ENCODE measurements around the gene PRSS12.
A peak's percentile ranks its signal among the peaks of the same experiment; 100 is the strongest.

Gene PRSS12

GRCh38 chr4:118278473-118279274, 74.1 kb downstream of the PRSS12 start:
- ChIA-PET POLR2A (interaction anchor here (0.7 to 0.8 kb wide), 2 partner anchors 47 to 85 kb away, joined by 3 read pairs; no protein-coding TSS in a partner anchor), CTCF (no interaction called here)
- peak; percentile 98 for DNase-seq (ENCODE audit: extremely low spot score)
- no peak for TF ChIP-seq ZNF384 (IDR thresholded peaks at IDR 0.05)
- TF ChIP-seq FOXK2 (IDR thresholded peaks at IDR 0.05): no peak
- peak; percentile 36; the same call in 1 of the 2 replicates for TF ChIP-seq PKNOX1 (IDR thresholded peaks at IDR 0.05)
- no peak for TF ChIP-seq ARNT (IDR thresholded peaks at IDR 0.05)
- TF ChIP-seq SP1 (IDR thresholded peaks at IDR 0.05): no peak
- TF ChIP-seq TARDBP (IDR thresholded peaks at IDR 0.05): no peak
- no peak for TF ChIP-seq CTBP1 (IDR thresholded peaks at IDR 0.05; ENCODE audit: borderline replicate concordance)
- no peak for TF ChIP-seq BHLHE40 (IDR thresholded peaks at IDR 0.05; ENCODE audit: borderline replicate concordance)
- no peak for TF ChIP-seq SUZ12 (IDR thresholded peaks at IDR 0.05)
- TF ChIP-seq NFRKB (IDR thresholded peaks at IDR 0.05): no peak
- no peak for TF ChIP-seq LEF1 (IDR thresholded peaks at IDR 0.05; ENCODE audit: borderline replicate concordance)
- peak; percentile 74; the same call in 1 of the 2 replicates for TF ChIP-seq ELF4 (IDR thresholded peaks at IDR 0.05)
- TF ChIP-seq HDGF (IDR thresholded peaks at IDR 0.05; ENCODE audit: borderline replicate concordance): no peak
- peak; percentile 97 for TF ChIP-seq L3MBTL2 (conservative IDR thresholded peaks at IDR 0.05)
- TF ChIP-seq FOXM1 (IDR thresholded peaks at IDR 0.05; ENCODE audit: borderline replicate concordance): no peak
- no peak for TF ChIP-seq FOXA1 (IDR thresholded peaks at IDR 0.05)

GRCh38 chr4:118277243-118277642, 75.6 kb downstream of the PRSS12 start:
- no peak for DNase-seq (ENCODE audit: extremely low spot score)
- CTCF ChIA-PET: no interaction called here
- TF ChIP-seq CTBP1 (IDR thresholded peaks at IDR 0.05; ENCODE audit: borderline replicate concordance): no peak
- no peak for TF ChIP-seq PKNOX1 (IDR thresholded peaks at IDR 0.05)
- TF ChIP-seq ARNT (IDR thresholded peaks at IDR 0.05): no peak
- no peak for TF ChIP-seq ZNF384 (IDR thresholded peaks at IDR 0.05)
- no peak for TF ChIP-seq SUZ12 (IDR thresholded peaks at IDR 0.05)
- TF ChIP-seq BHLHE40 (IDR thresholded peaks at IDR 0.05; ENCODE audit: borderline replicate concordance): no peak
- no peak for TF ChIP-seq ELF4 (IDR thresholded peaks at IDR 0.05)
- TF ChIP-seq SP1 (IDR thresholded peaks at IDR 0.05): no peak
- TF ChIP-seq LEF1 (IDR thresholded peaks at IDR 0.05; ENCODE audit: borderline replicate concordance): no peak
- TF ChIP-seq HDGF (IDR thresholded peaks at IDR 0.05; ENCODE audit: borderline replicate concordance): no peak
- no peak for TF ChIP-seq FOXA1 (IDR thresholded peaks at IDR 0.05)
- TF ChIP-seq L3MBTL2 (conservative IDR thresholded peaks at IDR 0.05): no peak
- TF ChIP-seq FOXK2 (IDR thresholded peaks at IDR 0.05): no peak
- TF ChIP-seq TARDBP (IDR thresholded peaks at IDR 0.05): no peak
- no peak for TF ChIP-seq FOXM1 (IDR thresholded peaks at IDR 0.05; ENCODE audit: borderline replicate concordance)
- TF ChIP-seq NFRKB (IDR thresholded peaks at IDR 0.05): no peak
- POLR2A ChIA-PET: interaction anchor here (1.1 kb wide), 1 partner anchor 11 kb away, joined by 3 read pairs; no protein-coding TSS in a partner anchor

GRCh38 chr4:118276580-118276979, 76.2 kb downstream of the PRSS12 start:
- POLR2A ChIA-PET: no interaction called here
- CTCF ChIA-PET: no interaction called here
- TF ChIP-seq L3MBTL2 (conservative IDR thresholded peaks at IDR 0.05) (no peak), FOXA1 (IDR thresholded peaks at IDR 0.05) (no peak), ELF4 (IDR thresholded peaks at IDR 0.05) (no peak), PKNOX1 (IDR thresholded peaks at IDR 0.05) (no peak), BHLHE40 (IDR thresholded peaks at IDR 0.05; ENCODE audit: borderline replicate concordance) (no peak), SP1 (IDR thresholded peaks at IDR 0.05) (no peak), HDGF (IDR thresholded peaks at IDR 0.05; ENCODE audit: borderline replicate concordance) (no peak), FOXM1 (IDR thresholded peaks at IDR 0.05; ENCODE audit: borderline replicate concordance) (no peak), ARNT (IDR thresholded peaks at IDR 0.05) (no peak), CTBP1 (IDR thresholded peaks at IDR 0.05; ENCODE audit: borderline replicate concordance) (no peak), SUZ12 (IDR thresholded peaks at IDR 0.05) (no peak), NFRKB (IDR thresholded peaks at IDR 0.05) (no peak)
- no peak for DNase-seq (ENCODE audit: extremely low spot score)

GRCh38 chr4:118273642-118274041, 79.2 kb downstream of the PRSS12 start:
- ChIA-PET CTCF (no interaction called here), POLR2A (no interaction called here)
- TF ChIP-seq PKNOX1 (IDR thresholded peaks at IDR 0.05) (no peak), BHLHE40 (IDR thresholded peaks at IDR 0.05; ENCODE audit: borderline replicate concordance) (no peak), HDGF (IDR thresholded peaks at IDR 0.05; ENCODE audit: borderline replicate concordance) (no peak), SUZ12 (IDR thresholded peaks at IDR 0.05) (no peak), FOXA1 (IDR thresholded peaks at IDR 0.05) (no peak), ARNT (IDR thresholded peaks at IDR 0.05) (no peak), L3MBTL2 (conservative IDR thresholded peaks at IDR 0.05) (no peak), SP1 (IDR thresholded peaks at IDR 0.05) (no peak), FOXM1 (IDR thresholded peaks at IDR 0.05; ENCODE audit: borderline replicate concordance) (no peak), CTBP1 (IDR thresholded peaks at IDR 0.05; ENCODE audit: borderline replicate concordance) (no peak), LEF1 (IDR thresholded peaks at IDR 0.05; ENCODE audit: borderline replicate concordance) (no peak), TARDBP (IDR thresholded peaks at IDR 0.05) (no peak), NFRKB (IDR thresholded peaks at IDR 0.05) (no peak), ZNF384 (IDR thresholded peaks at IDR 0.05) (no peak)
- no peak for DNase-seq (ENCODE audit: extremely low spot score)

- TF ChIP-seq SP1 (IDR thresholded peaks at IDR 0.05): no peak
- ChIA-PET POLR2A (no interaction called here), CTCF (no interaction called here)
- no peak for DNase-seq (ENCODE audit: extremely low spot score)
Observed at GRCh38 chr4:118271788-118272187, 81.0 kb downstream of the PRSS12 start.

All from HEK293T (cell line).